H4 (cell line): ENCODE results near the gene SLC27A4. TPM values are rescaled to one million over a fixed set of nuclear protein-coding genes. Genes with fewer than 3 reads are reported as not detected.

Source experiments
- DNase-seq: peaks from one replicate; pipeline ENCODE4 v3.0.0-alpha.2; 2015; ENCODE audit warnings: low spot score
- total RNA-seq: library from RNA; depleted of rRNA; stranded (reverse); fragments of >200 nt; shearing (Covaris generic); gene quantifications from 2 replicates; pipeline ENCODE4 v1.2.3, GENCODE V29; 2014; rRNA removed

SLC27A4 gene
- total RNA-seq, 1 experiment from 2014 or later = 15.1 TPM

- DNase-seq = no peak
These were observed 51.6 kb downstream of the SLC27A4 start for GRCh38 chr9:128391956-128392301.

- no peak for DNase-seq
These were observed 52.2 kb downstream of the SLC27A4 start for GRCh38 chr9:128392302-128393144.

GRCh38 chr9:128393145-128393775 lies 52.9 kb downstream of the SLC27A4 start:
- no peak for DNase-seq

- DNase-seq = no peak
These were observed 53.6 kb downstream of the SLC27A4 start for GRCh38 chr9:128393970-128394369.

- no peak for DNase-seq
These were observed 54.2 kb downstream of the SLC27A4 start for GRCh38 chr9:128394379-128395168.

- no peak for DNase-seq
These were observed 56.8 kb downstream of the SLC27A4 start for GRCh38 chr9:128396970-128397613.

GRCh38 chr9:128397831-128398230 lies 57.5 kb downstream of the SLC27A4 start:
- DNase-seq = no peak

GRCh38 chr9:128399861-128400260 lies 59.5 kb downstream of the SLC27A4 start:
- DNase-seq = no peak

- DNase-seq = no peak
These were observed 64.2 kb downstream of the SLC27A4 start for GRCh38 chr9:128404560-128404959.

GRCh38 chr9:128405077-128405779 lies 64.9 kb downstream of the SLC27A4 start:
- DNase-seq = no peak

- DNase-seq = no peak
These were observed 65.4 kb downstream of the SLC27A4 start for GRCh38 chr9:128405780-128406171.

GRCh38 chr9:128406848-128407391 lies 66.6 kb downstream of the SLC27A4 start:
- no peak for DNase-seq

- no peak for DNase-seq
These were observed 68.7 kb downstream of the SLC27A4 start for GRCh38 chr9:128408963-128409431.

- DNase-seq = no peak
These were observed 69.1 kb downstream of the SLC27A4 start for GRCh38 chr9:128409450-128409849.

GRCh38 chr9:128409978-128410377 lies 69.7 kb downstream of the SLC27A4 start:
- DNase-seq = no peak

Other genes starting within 250 kb of the SLC27A4 start
- gene PTGES2, start 212.8 kb upstream of the SLC27A4 start, total RNA-seq = 25.7 and 37.0 TPM in 2 replicates
- gene LCN2, start 191.1 kb upstream of the SLC27A4 start, total RNA-seq = 0.19 TPM in 1 of 2 replicates, not detected in the other
- gene BBLN, start 180.3 kb upstream of the SLC27A4 start, total RNA-seq = 137 and 245 TPM in 2 replicates
- 15.5 and 32.0 TPM in 2 replicates for gene CIZ1, start 149.0 kb upstream of the SLC27A4 start, total RNA-seq
- 19.7 and 20.0 TPM in 2 replicates for gene DNM1, start 137.1 kb upstream of the SLC27A4 start, total RNA-seq
- 40.3 and 56.0 TPM in 2 replicates for gene GOLGA2, start 64.5 kb upstream of the SLC27A4 start, total RNA-seq
- gene SWI5, start 64.3 kb upstream of the SLC27A4 start, total RNA-seq = 59.5 and 66.7 TPM in 2 replicates
- gene TRUB2, start 18.1 kb upstream of the SLC27A4 start, total RNA-seq = 13.8 and 15.6 TPM in 2 replicates
- gene COQ4, start 17.7 kb upstream of the SLC27A4 start, total RNA-seq = 39.6 and 46.3 TPM in 2 replicates
- gene URM1, start 30.8 kb downstream of the SLC27A4 start, total RNA-seq = 52.3 and 71.9 TPM in 2 replicates
- gene CERCAM, start 80.3 kb downstream of the SLC27A4 start, total RNA-seq = 19.0 and 20.8 TPM in 2 replicates
- gene ODF2, start 115.5 kb downstream of the SLC27A4 start, total RNA-seq = 28.6 and 30.2 TPM in 2 replicates
- gene GLE1, start 164.2 kb downstream of the SLC27A4 start, total RNA-seq = 30.3 and 35.5 TPM in 2 replicates
- 46.5 and 52.8 TPM in 2 replicates for gene SPTAN1, start 212.1 kb downstream of the SLC27A4 start, total RNA-seq